ENCODE results near the gene ATMIN. TPM values are rescaled to one million over a fixed set of nuclear protein-coding genes. Genes with fewer than 3 reads are reported as not detected.

ATMIN gene
- total RNA-seq, 1 donor from 2014 or later = 19.8 TPM

GRCh38 chr16:81061307-81061640 lies 25.6 kb downstream of the ATMIN start:
- H3K9me3 ChIP-seq (ENCODE audit: control insufficient read depth in 3 of 3, low read length in 3 of 3) = no peaks in the 10 kb centered on the region
- no peak overlapping the region for H3K4me3 ChIP-seq (ENCODE audit: low read length in 3 of 3)
- H3K27me3 ChIP-seq (ENCODE audit: control insufficient read depth in 3 of 3, insufficient read depth in 3 of 3, low read length in 3 of 3) = no peaks in the 10 kb centered on the region
- no peak overlapping the region for H3K9ac ChIP-seq (ENCODE audit: low read depth in 1 of 3, low read length in 3 of 3)
- no peak overlapping the region for H3K27ac ChIP-seq (ENCODE audit: low read depth, low read length)
- no peaks in the 10 kb centered on the region for H3K4me1 ChIP-seq (ENCODE audit: control insufficient read depth in 3 of 3, insufficient read depth in 3 of 3, low read length in 3 of 3)
- no peaks in the 10 kb centered on the region for H3K36me3 ChIP-seq (ENCODE audit: control insufficient read depth in 3 of 3, insufficient read depth in 3 of 3, low read length in 3 of 3)

- no peak overlapping the region for H3K4me3 ChIP-seq (ENCODE audit: low read length in 3 of 3)
- no peak overlapping the region for H3K9ac ChIP-seq (ENCODE audit: low read depth in 1 of 3, low read length in 3 of 3)
- H3K27ac ChIP-seq (ENCODE audit: low read depth, low read length) = no peak overlapping the region
- H3K36me3 ChIP-seq (ENCODE audit: control insufficient read depth in 3 of 3, insufficient read depth in 3 of 3, low read length in 3 of 3) = no peaks in the 10 kb centered on the region
- H3K4me1 ChIP-seq (ENCODE audit: control insufficient read depth in 3 of 3, insufficient read depth in 3 of 3, low read length in 3 of 3) = no peaks in the 10 kb centered on the region
- no peaks in the 10 kb centered on the region for H3K27me3 ChIP-seq (ENCODE audit: control insufficient read depth in 3 of 3, insufficient read depth in 3 of 3, low read length in 3 of 3)
- H3K9me3 ChIP-seq (ENCODE audit: control insufficient read depth in 3 of 3, low read length in 3 of 3) = no peaks in the 10 kb centered on the region
Measured at GRCh38 chr16:81061871-81062608, 26.4 kb downstream of the ATMIN start.

- Histone ChIP-seq H3K36me3 (ENCODE audit: control insufficient read depth in 3 of 3, insufficient read depth in 3 of 3, low read length in 3 of 3) (no peaks in the 10 kb centered on the region), H3K9ac (ENCODE audit: low read depth in 1 of 3, low read length in 3 of 3) (no peak overlapping the region), H3K9me3 (ENCODE audit: control insufficient read depth in 3 of 3, low read length in 3 of 3) (no peaks in the 10 kb centered on the region), H3K27me3 (ENCODE audit: control insufficient read depth in 3 of 3, insufficient read depth in 3 of 3, low read length in 3 of 3) (no peaks in the 10 kb centered on the region), H3K4me3 (ENCODE audit: low read length in 3 of 3) (no peak overlapping the region), H3K4me1 (ENCODE audit: control insufficient read depth in 3 of 3, insufficient read depth in 3 of 3, low read length in 3 of 3) (no peaks in the 10 kb centered on the region), H3K27ac (ENCODE audit: low read depth, low read length) (no peak overlapping the region)
Measured at GRCh38 chr16:81066681-81067080, 31.0 kb downstream of the ATMIN start.

- no peaks in the 10 kb centered on the region for H3K9me3 ChIP-seq (ENCODE audit: control insufficient read depth in 3 of 3, low read length in 3 of 3)
- no peaks in the 10 kb centered on the region for H3K27me3 ChIP-seq (ENCODE audit: control insufficient read depth in 3 of 3, insufficient read depth in 3 of 3, low read length in 3 of 3)
- no peak overlapping the region for H3K9ac ChIP-seq (ENCODE audit: low read depth in 1 of 3, low read length in 3 of 3)
- H3K4me1 ChIP-seq (ENCODE audit: control insufficient read depth in 3 of 3, insufficient read depth in 3 of 3, low read length in 3 of 3) = no peaks in the 10 kb centered on the region
- H3K36me3 ChIP-seq (ENCODE audit: control insufficient read depth in 3 of 3, insufficient read depth in 3 of 3, low read length in 3 of 3) = no peaks in the 10 kb centered on the region
- no peak overlapping the region for H3K27ac ChIP-seq (ENCODE audit: low read depth, low read length)
- H3K4me3 ChIP-seq (ENCODE audit: low read length in 3 of 3) = no peak overlapping the region
Measured at GRCh38 chr16:81067166-81067565, 31.5 kb downstream of the ATMIN start.

GRCh38 chr16:81069063-81069462 lies 33.4 kb downstream of the ATMIN start:
- no peaks in the 10 kb centered on the region for H3K27me3 ChIP-seq (ENCODE audit: control insufficient read depth in 3 of 3, insufficient read depth in 3 of 3, low read length in 3 of 3)
- H3K9ac ChIP-seq (ENCODE audit: low read depth in 1 of 3, low read length in 3 of 3) = no peak overlapping the region
- no peaks in the 10 kb centered on the region for H3K36me3 ChIP-seq (ENCODE audit: control insufficient read depth in 3 of 3, insufficient read depth in 3 of 3, low read length in 3 of 3)
- H3K27ac ChIP-seq (ENCODE audit: low read depth, low read length) = no peak overlapping the region
- H3K4me3 ChIP-seq (ENCODE audit: low read length in 3 of 3) = no peak overlapping the region
- no peaks in the 10 kb centered on the region for H3K9me3 ChIP-seq (ENCODE audit: control insufficient read depth in 3 of 3, low read length in 3 of 3)
- H3K4me1 ChIP-seq (ENCODE audit: control insufficient read depth in 3 of 3, insufficient read depth in 3 of 3, low read length in 3 of 3) = no peaks in the 10 kb centered on the region

- Histone ChIP-seq H3K9ac (ENCODE audit: low read depth in 1 of 3, low read length in 3 of 3) (no peak overlapping the region), H3K4me1 (ENCODE audit: control insufficient read depth in 3 of 3, insufficient read depth in 3 of 3, low read length in 3 of 3) (no peaks in the 10 kb centered on the region), H3K27ac (ENCODE audit: low read depth, low read length) (no peak overlapping the region), H3K27me3 (ENCODE audit: control insufficient read depth in 3 of 3, insufficient read depth in 3 of 3, low read length in 3 of 3) (no peaks in the 10 kb centered on the region), H3K36me3 (ENCODE audit: control insufficient read depth in 3 of 3, insufficient read depth in 3 of 3, low read length in 3 of 3) (no peaks in the 10 kb centered on the region), H3K4me3 (ENCODE audit: low read length in 3 of 3) (no peak overlapping the region), H3K9me3 (ENCODE audit: control insufficient read depth in 3 of 3, low read length in 3 of 3) (no peaks in the 10 kb centered on the region)
Measured at GRCh38 chr16:81070979-81071378, 35.3 kb downstream of the ATMIN start.

- H3K9me3 ChIP-seq (ENCODE audit: control insufficient read depth in 3 of 3, low read length in 3 of 3) = no peaks in the 10 kb centered on the region
- no peak overlapping the region for H3K4me3 ChIP-seq (ENCODE audit: low read length in 3 of 3)
- no peaks in the 10 kb centered on the region for H3K27me3 ChIP-seq (ENCODE audit: control insufficient read depth in 3 of 3, insufficient read depth in 3 of 3, low read length in 3 of 3)
- H3K9ac ChIP-seq (ENCODE audit: low read depth in 1 of 3, low read length in 3 of 3) = no peak overlapping the region
- no peaks in the 10 kb centered on the region for H3K36me3 ChIP-seq (ENCODE audit: control insufficient read depth in 3 of 3, insufficient read depth in 3 of 3, low read length in 3 of 3)
- H3K27ac ChIP-seq (ENCODE audit: low read depth, low read length) = no peak overlapping the region
- peaks cover 0 to 6% (median 0%) of the 10 kb centered on the region in 3 donors for H3K4me1 ChIP-seq (ENCODE audit: control insufficient read depth in 3 of 3, insufficient read depth in 3 of 3, low read length in 3 of 3)
Measured at GRCh38 chr16:81071805-81072204, 36.2 kb downstream of the ATMIN start.

- Histone ChIP-seq H3K9me3 (ENCODE audit: control insufficient read depth in 3 of 3, low read length in 3 of 3) (no peaks in the 10 kb centered on the region), H3K27me3 (ENCODE audit: control insufficient read depth in 3 of 3, insufficient read depth in 3 of 3, low read length in 3 of 3) (no peaks in the 10 kb centered on the region), H3K9ac (ENCODE audit: low read depth in 1 of 3, low read length in 3 of 3) (no peak overlapping the region), H3K36me3 (ENCODE audit: control insufficient read depth in 3 of 3, insufficient read depth in 3 of 3, low read length in 3 of 3) (no peaks in the 10 kb centered on the region), H3K4me1 (ENCODE audit: control insufficient read depth in 3 of 3, insufficient read depth in 3 of 3, low read length in 3 of 3) (peaks cover 0 to 12% (median 3%) of the 10 kb centered on the region in 3 donors), H3K4me3 (ENCODE audit: low read length in 3 of 3) (no peak overlapping the region), H3K27ac (ENCODE audit: low read depth, low read length) (no peak overlapping the region)
Measured at GRCh38 chr16:81073560-81074330, 38.1 kb downstream of the ATMIN start.

GRCh38 chr16:81076566-81077075 lies 41.0 kb downstream of the ATMIN start:
- Histone ChIP-seq H3K9ac (ENCODE audit: low read depth in 1 of 3, low read length in 3 of 3) (peak overlapping the region; percentile 92 to 98 (median 96)), H3K9me3 (ENCODE audit: control insufficient read depth in 3 of 3, low read length in 3 of 3) (no peaks in the 10 kb centered on the region), H3K27me3 (ENCODE audit: control insufficient read depth in 3 of 3, insufficient read depth in 3 of 3, low read length in 3 of 3) (no peaks in the 10 kb centered on the region), H3K4me1 (ENCODE audit: control insufficient read depth in 3 of 3, insufficient read depth in 3 of 3, low read length in 3 of 3) (peaks cover 0 to 12% (median 3%) of the 10 kb centered on the region in 3 donors), H3K36me3 (ENCODE audit: control insufficient read depth in 3 of 3, insufficient read depth in 3 of 3, low read length in 3 of 3) (no peaks in the 10 kb centered on the region), H3K4me3 (ENCODE audit: low read length in 3 of 3) (peak overlapping the region; percentile 86 to 98 (median 98)), H3K27ac (ENCODE audit: low read depth, low read length) (peak overlapping the region; percentile 97)
